GM06990 (cell line): ENCODE measurements around the gene KRT86.

Experiments
- DNase-seq: peaks from one replicate; pipeline ENCODE4 v3.0.0-alpha.2; 2011; ENCODE audit not compliant: insufficient read length; ENCODE audit errors: extremely low read depth
- H3K27me3 ChIP-seq: replicated peaks from 2 replicates; pipeline ENCODE4 v1.6.0; 2011; ENCODE audit warnings: low read length; ENCODE audit not compliant: control insufficient read depth, insufficient read depth
- H3K36me3 ChIP-seq: 2 replicates; pipeline ENCODE4 v1.5.1; 2011; ENCODE audit warnings: low read length; ENCODE audit not compliant: control insufficient read depth, insufficient read depth
- H3K4me3 ChIP-seq: replicated peaks from 2 replicates; pipeline ENCODE4 v1.5.1; 2011; ENCODE audit warnings: low read depth, mild to moderate bottlenecking, control low read depth, low read length
- TF ChIP-seq, protein P1 (sequence below): IDR thresholded peaks from 2 replicates; pipeline ENCODE4 v1.5.1; 2011; ENCODE audit warnings: low read length, control low read depth, mild to moderate bottlenecking, inconsistent platforms; ENCODE audit not compliant: insufficient read depth, poor library complexity, severe bottlenecking

The KRT86 gene

GRCh38 chr12:52232203-52232673 is 42.2 kb upstream of the KRT86 start:
- DNase-seq, result no peak
- no peaks in the 10 kb centered on the region for H3K36me3 ChIP-seq
- TF ChIP-seq, protein P1, sequence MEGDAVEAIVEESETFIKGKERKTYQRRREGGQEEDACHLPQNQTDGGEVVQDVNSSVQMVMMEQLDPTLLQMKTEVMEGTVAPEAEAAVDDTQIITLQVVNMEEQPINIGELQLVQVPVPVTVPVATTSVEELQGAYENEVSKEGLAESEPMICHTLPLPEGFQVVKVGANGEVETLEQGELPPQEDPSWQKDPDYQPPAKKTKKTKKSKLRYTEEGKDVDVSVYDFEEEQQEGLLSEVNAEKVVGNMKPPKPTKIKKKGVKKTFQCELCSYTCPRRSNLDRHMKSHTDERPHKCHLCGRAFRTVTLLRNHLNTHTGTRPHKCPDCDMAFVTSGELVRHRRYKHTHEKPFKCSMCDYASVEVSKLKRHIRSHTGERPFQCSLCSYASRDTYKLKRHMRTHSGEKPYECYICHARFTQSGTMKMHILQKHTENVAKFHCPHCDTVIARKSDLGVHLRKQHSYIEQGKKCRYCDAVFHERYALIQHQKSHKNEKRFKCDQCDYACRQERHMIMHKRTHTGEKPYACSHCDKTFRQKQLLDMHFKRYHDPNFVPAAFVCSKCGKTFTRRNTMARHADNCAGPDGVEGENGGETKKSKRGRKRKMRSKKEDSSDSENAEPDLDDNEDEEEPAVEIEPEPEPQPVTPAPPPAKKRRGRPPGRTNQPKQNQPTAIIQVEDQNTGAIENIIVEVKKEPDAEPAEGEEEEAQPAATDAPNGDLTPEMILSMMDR, result no peak
- no peaks in the 10 kb centered on the region; the same call in 1 of the 2 replicates for H3K27me3 ChIP-seq
- no peak overlapping the region for H3K4me3 ChIP-seq

GRCh38 chr12:52232674-52233461 is 41.6 kb upstream of the KRT86 start, which contains the start of gene KRT7:
KRT7 (plus strand) TSS chr12:52233243; CDS start chr12:52233297, 54 bp downstream.
- TF ChIP-seq, protein P1, result no peak
- no peak for DNase-seq
- H3K36me3 ChIP-seq, result no peaks in the 10 kb centered on the region
- H3K4me3 ChIP-seq, result no peak within 1 kb of the TSS
- no peaks in the 10 kb centered on the region; the same call in 1 of the 2 replicates for H3K27me3 ChIP-seq

DNA sequence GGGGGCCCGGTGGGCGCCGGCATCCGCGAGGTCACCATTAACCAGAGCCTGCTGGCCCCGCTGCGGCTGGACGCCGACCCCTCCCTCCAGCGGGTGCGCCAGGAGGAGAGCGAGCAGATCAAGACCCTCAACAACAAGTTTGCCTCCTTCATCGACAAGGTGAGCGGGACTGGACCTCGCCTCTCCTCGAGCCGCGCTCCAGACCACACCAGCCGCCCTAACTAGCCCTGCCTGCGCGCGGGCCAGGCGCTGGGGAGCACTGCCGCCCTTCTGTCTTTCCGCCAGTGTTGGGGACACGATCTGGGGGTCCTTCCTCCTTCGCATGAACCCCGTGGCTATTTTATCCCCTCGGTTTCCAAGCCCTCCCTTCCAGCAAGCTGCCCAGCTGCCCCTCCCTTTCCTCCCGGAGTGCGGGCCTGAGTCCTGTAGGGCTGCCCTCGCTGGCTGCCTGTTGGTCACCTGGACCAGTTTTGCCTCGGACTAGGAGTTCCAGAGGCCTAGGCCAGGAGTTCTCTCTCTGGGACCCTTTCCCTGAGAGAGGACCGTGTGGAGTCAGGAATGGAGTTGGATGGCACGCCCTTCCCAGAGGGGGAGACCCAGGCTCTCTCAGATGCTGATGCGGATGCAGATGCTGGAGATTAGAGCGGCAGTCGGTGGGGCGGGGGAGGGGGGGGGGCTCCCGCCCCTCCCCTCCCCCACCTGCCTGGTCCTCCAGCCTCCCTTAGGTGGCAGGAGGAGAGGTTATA is 40.8 kb upstream of the KRT86 start:
- TF ChIP-seq, protein P1, result no peak
- Histone ChIP-seq H3K36me3 (no peaks in the 10 kb centered on the region), H3K27me3 (no peaks in the 10 kb centered on the region; the same call in 1 of the 2 replicates), H3K4me3 (no peak overlapping the region)
- no peak for DNase-seq

DNA sequence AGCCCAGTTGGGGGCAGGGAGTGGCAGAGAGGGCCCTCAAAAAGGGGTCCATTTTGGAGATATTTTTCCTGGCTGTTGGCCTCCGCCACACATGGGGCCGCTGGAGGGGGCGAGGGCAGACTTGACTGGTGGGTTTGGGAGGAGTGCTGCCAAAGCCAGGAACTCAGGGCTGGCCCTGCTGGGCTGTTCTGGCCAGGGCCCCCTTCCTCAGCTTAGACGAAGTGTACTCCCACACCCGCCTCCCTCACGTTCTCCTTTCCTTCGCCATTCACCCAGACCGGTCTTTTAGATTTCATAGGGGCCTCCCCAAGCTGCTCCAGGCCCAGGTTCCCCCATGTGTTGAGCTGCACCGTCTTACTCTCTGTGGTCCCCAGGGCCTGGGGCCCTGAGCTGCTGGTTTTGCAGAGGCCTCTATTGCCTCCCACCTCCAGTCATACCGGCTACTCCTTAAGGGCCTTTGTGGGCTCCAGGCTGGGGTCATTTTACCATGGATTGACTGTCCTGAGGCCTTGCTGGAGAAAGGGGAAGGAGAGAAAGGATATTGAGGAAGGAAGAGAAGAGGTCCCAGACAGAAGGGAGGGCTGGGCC is 40.1 kb upstream of the KRT86 start:
- Histone ChIP-seq H3K4me3 (no peak overlapping the region), H3K36me3 (no peaks in the 10 kb centered on the region), H3K27me3 (no peaks in the 10 kb centered on the region; the same call in 1 of the 2 replicates)
- DNase-seq, result no peak
- TF ChIP-seq, protein P1, result no peak

GRCh38 chr12:52235001-52235764 is 39.3 kb upstream of the KRT86 start:
- TF ChIP-seq, protein P1, result no peak
- Histone ChIP-seq H3K4me3 (no peak overlapping the region), H3K36me3 (no peaks in the 10 kb centered on the region), H3K27me3 (no peaks in the 10 kb centered on the region; the same call in 1 of the 2 replicates)
- no peak for DNase-seq
